RWPE1 (cell line): Measurements from ENCODE around the gene DICER1.
A peak's percentile ranks its signal among the peaks of the same experiment; 100 is the strongest.

Source experiments
- CTCF ChIA-PET: fragments of 350-600 bp; sonication (Branson Sonifier 250); formaldehyde crosslinking; extraction: SDS; loops from one replicate; lab custom pipeline; 2021; lab: Yijun Ruan, JAX
- POLR2A ChIA-PET: fragments of 400-600 bp; formaldehyde crosslinking; extraction: SDS; loops from one replicate; lab custom pipeline; 2020; ENCODE audit warnings: antibody characterized with exemption; ENCODE audit not compliant: low non-redundant PET; lab: Yijun Ruan, JAX
- DNase-seq: peaks from one replicate; pipeline ENCODE4 v3.0.0; 2012; ENCODE audit warnings: low spot score
- H3K27ac ChIP-seq: fragments of 450-650 bp; 2 replicates; pipeline ENCODE4 v1.5.1; 2017
- CTCF ChIP-seq: fragments of 450-650 bp; conservative IDR thresholded peaks from 2 replicates; pipeline ENCODE4 v1.5.1; 2017; ENCODE audit warnings: low read depth, mild to moderate bottlenecking

Gene DICER1

DNA sequence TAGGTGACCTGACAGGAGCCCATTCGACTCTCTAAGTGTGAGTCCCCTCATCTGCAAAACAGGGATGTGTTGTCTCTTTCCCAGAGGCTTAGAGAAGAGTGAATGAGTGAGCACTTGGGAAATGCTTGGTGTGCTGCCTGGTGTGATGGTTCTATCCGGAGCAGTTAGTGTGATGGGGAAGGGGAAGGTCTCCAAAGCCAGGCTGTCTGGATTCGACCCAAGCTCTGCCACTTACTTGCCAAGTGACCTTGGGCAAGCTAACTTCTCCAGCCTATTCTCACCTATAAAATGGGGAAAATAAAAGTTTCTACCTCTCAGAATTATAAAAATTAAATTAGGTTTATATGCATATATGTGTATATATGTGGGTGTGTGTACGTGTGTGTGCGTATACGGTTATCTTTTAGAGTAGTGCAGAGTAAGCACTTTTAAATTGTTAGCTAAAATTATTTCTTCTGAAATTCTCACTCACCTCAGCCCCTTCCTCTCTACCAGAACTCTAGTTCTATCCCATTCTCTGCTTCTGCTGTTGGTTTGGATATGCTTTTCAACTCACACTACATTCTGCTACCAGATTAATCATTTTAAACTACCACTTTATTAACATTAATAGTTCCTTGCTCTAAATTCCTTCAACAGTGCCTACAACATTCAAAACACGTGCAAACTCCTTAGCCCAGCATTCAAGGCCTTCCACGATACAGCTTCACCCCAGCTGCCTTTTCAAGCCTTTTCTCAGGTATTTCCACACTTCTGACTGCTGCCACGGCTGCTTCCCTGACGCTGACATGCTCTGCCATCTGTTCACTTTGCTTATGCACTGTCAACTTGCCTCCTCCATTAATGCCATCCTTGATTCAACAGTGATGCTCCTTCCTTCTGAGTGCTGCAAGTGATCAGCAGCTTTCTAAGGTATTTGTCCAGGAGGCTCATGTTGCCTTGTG is 55.3 kb downstream of the DICER1 start:
- CTCF ChIA-PET = interaction anchor here (1.0 to 1.4 kb wide), 2 partner anchors 10 to 412 kb away, joined by 3 to 5 read pairs; no protein-coding TSS in a partner anchor
- TF ChIP-seq CTCF = no peak
- POLR2A ChIA-PET = no interaction called here
- no peak overlapping the region for H3K27ac ChIP-seq
- no peak for DNase-seq

- POLR2A ChIA-PET = interaction anchor here (0.5 kb wide), 1 partner anchor 86 kb away, joined by 4 read pairs; no protein-coding TSS in a partner anchor
- CTCF ChIA-PET = interaction anchor here (0.5 to 1.0 kb wide), 11 partner anchors 12 to 1429 kb away, joined by 3 to 5 read pairs (median 4); no protein-coding TSS in a partner anchor
- peak; percentile 45 for DNase-seq
- no peak overlapping the region for H3K27ac ChIP-seq
- TF ChIP-seq CTCF = peak; percentile 67
Observed at GRCh38 chr14:95098984-95099599, 58.2 kb downstream of the DICER1 start.

DNA sequence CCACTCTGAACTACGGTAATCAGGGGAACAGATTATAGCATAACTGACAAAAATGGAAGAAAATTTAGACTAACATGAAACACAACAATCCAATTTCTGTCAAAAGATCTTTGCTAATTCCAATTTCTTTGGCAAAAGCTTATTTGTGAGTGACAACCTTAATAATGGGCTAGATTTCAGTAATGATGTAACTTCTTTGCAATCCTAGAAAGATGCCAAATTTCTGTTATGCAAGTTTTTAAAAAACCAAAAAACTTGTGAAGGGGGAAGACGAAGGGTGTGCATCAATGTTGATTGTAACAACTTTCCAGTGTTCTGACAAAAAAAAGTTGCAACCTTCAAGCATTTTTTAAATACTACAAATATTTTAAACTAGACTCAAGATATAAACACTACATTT is 59.9 kb downstream of the DICER1 start:
- ChIA-PET POLR2A (no interaction called here), CTCF (interaction anchor here (0.6 kb wide), 1 partner anchor 9 kb away, joined by 7 read pairs; no protein-coding TSS in a partner anchor)
- H3K27ac ChIP-seq = no peak overlapping the region
- no peak for TF ChIP-seq CTCF
- no peak for DNase-seq

GRCh38 chr14:95096476-95096875 is 60.9 kb downstream of the DICER1 start:
- no peak for TF ChIP-seq CTCF
- POLR2A ChIA-PET = no interaction called here
- H3K27ac ChIP-seq = no peak overlapping the region
- CTCF ChIA-PET = no interaction called here
- DNase-seq = no peak

DNA sequence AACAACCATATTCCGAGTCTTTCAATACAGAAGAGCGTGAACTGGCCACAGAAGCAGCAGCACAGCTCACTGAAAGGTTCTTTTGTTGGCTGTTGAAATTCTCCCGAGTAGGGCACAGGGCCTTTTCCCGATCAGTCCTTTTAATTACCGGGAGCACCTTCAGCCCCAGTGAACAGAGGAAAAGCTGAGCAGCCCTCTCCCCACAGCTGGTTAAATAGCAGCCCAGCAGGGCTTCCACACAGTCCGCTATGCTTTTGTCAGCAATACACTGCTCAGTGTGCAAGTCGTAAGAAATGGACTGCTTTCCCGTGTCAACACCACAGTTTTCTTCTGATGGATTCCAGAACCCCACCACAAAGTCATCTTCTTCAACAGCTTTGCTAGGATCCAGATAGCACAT is 61.3 kb downstream of the DICER1 start:
- ChIA-PET CTCF (no interaction called here), POLR2A (no interaction called here)
- TF ChIP-seq CTCF = no peak
- H3K27ac ChIP-seq = no peak overlapping the region
- DNase-seq = no peak

GRCh38 chr14:95092723-95093122 is 64.6 kb downstream of the DICER1 start:
- ChIA-PET POLR2A (no interaction called here), CTCF (interaction anchor here (0.6 kb wide), 1 partner anchor 41 kb away, joined by 3 read pairs; no protein-coding TSS in a partner anchor)
- no peak overlapping the region for H3K27ac ChIP-seq
- TF ChIP-seq CTCF = no peak
- DNase-seq = no peak
